Measurements from ENCODE around the gene SRMS.

DNA sequence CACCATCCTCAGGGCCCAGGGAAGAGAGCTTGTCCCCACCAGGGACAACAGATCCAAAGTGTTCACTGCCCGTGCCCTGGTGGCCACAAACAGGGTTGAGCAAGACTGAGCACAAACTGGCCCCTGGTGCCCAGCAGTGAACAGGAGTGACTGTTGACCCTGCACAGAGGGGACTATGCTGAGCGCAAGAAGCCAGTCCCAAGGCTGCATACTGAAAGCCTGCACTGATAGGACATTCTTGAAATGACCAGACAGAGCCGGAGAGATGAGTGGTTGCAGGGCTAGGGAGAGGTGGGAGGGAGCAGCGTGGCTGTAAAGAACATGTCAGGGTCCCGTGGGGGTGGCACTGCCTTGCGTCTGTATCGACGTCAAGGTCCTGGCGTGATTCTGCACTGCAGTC lies 3.5 kb upstream of the SRMS start:
- TF ChIP-seq, protein P1, sequence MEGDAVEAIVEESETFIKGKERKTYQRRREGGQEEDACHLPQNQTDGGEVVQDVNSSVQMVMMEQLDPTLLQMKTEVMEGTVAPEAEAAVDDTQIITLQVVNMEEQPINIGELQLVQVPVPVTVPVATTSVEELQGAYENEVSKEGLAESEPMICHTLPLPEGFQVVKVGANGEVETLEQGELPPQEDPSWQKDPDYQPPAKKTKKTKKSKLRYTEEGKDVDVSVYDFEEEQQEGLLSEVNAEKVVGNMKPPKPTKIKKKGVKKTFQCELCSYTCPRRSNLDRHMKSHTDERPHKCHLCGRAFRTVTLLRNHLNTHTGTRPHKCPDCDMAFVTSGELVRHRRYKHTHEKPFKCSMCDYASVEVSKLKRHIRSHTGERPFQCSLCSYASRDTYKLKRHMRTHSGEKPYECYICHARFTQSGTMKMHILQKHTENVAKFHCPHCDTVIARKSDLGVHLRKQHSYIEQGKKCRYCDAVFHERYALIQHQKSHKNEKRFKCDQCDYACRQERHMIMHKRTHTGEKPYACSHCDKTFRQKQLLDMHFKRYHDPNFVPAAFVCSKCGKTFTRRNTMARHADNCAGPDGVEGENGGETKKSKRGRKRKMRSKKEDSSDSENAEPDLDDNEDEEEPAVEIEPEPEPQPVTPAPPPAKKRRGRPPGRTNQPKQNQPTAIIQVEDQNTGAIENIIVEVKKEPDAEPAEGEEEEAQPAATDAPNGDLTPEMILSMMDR (conservative IDR thresholded peaks at IDR 0.05; ENCODE audit: low read depth, low read length): no peak
- TF ChIP-seq EZH2phosphoT487 (IDR thresholded peaks at IDR 0.05; ENCODE audit: borderline replicate concordance, low read length): no peak
- TF ChIP-seq EZH2 (IDR thresholded peaks at IDR 0.05; ENCODE audit: low read length, unreplicated experiment): no peak

Data from PC-3 (cell line).